Spleen (tissue), 11 donors: ENCODE results near the gene AREG. TPM values are rescaled to one million over a fixed set of nuclear protein-coding genes. Genes with fewer than 3 reads are reported as not detected.

Experiments used
- DNase-seq: peaks from one replicate; pipeline ENCODE4 v3.0.0-alpha.2; 2020
- H3K27ac ChIP-seq, 8 donors: fragments of 200-600 bp; sonication (generic) in 7 of 8; 1 replicate in 4 of 8; 2 replicates in 4 of 8; pipeline versions ENCODE4 v1.5.0 to v1.8.0; 2016 to 2021; ENCODE audit warnings: inconsistent platforms in 4 of 8, mild to moderate bottlenecking in 4 of 8, moderate library complexity in 1 of 8
- H3K27me3 ChIP-seq, 7 donors: fragments of 200-600 bp; sonication (generic) in 6 of 7; replicated peaks in 1 of 7; 1 replicate in 4 of 7; 2 replicates in 3 of 7; pipeline versions ENCODE4 v1.5.0 to v1.8.0; 2016 to 2021; ENCODE audit warnings: inconsistent platforms in 3 of 7, mild to moderate bottlenecking in 1 of 7
- H3K36me3 ChIP-seq, 6 donors: fragments of 200-600 bp; sonication (generic) in 5 of 6; 1 replicate in 4 of 6; 2 replicates in 2 of 6; pipeline versions ENCODE4 v1.5.0 to v1.8.0; 2016 to 2021; ENCODE audit warnings: inconsistent platforms in 2 of 6
- H3K4me1 ChIP-seq, 6 donors: fragments of 200-600 bp; sonication (generic) in 5 of 6; 1 replicate in 3 of 6; 2 replicates in 3 of 6; pipeline versions ENCODE4 v1.5.0 to v1.8.0; 2016 to 2021; ENCODE audit warnings: inconsistent platforms in 3 of 6
- H3K4me3 ChIP-seq, 8 donors: fragments of 200-600 bp; sonication (generic) in 7 of 8; 1 replicate in 4 of 8; 2 replicates in 4 of 8; pipeline versions ENCODE4 v1.5.0 to v1.8.0; 2016 to 2021; ENCODE audit warnings: inconsistent platforms in 4 of 8, mild to moderate bottlenecking in 4 of 8, moderate library complexity in 2 of 8
- H3K9me3 ChIP-seq, 8 donors: fragments of 200-600 bp; sonication (generic) in 7 of 8; 1 replicate in 4 of 8; 2 replicates in 4 of 8; pipeline versions ENCODE4 v1.5.0 to v1.8.0; 2016 to 2021; ENCODE audit warnings: inconsistent platforms in 4 of 8
- CTCF ChIP-seq, 11 experiments: fragments of 200-600 bp in 7 of 11; fragments of 450-650 bp in 4 of 11; sonication (generic) in 4 of 11; IDR thresholded peaks in 8 of 11; conservative IDR thresholded peaks in 3 of 11; 1 replicate in 7 of 11; 2 replicates in 4 of 11; pipeline versions ENCODE4 v1.4.0 to v1.8.0; 2016 to 2021; ENCODE audit warnings: antibody characterized with exemption in 11 of 11, inconsistent platforms in 4 of 11, mild to moderate bottlenecking in 1 of 11
- POLR2A ChIP-seq, 3 donors: fragments of 450-650 bp; IDR thresholded peaks; one replicate each; pipeline ENCODE4 v1.5.1; 2017; ENCODE audit warnings: antibody characterized with exemption in 3 of 3, mild to moderate bottlenecking in 1 of 3
- POLR2AphosphoS5 ChIP-seq, 3 donors: sonication (generic); formaldehyde crosslinking; IDR thresholded peaks; one replicate each; pipeline ENCODE4 v1.5.1; 2017; ENCODE audit warnings: antibody characterized with exemption in 3 of 3
- WGBS, 5 donors: extraction: QIAGEN DNeasy Blood & Tissue Kit in 3 of 5; methylation state at CpG; one replicate each; pipeline versions ENCODE4 v1.1.5 to v1.1.7; 2013 to 2018; 5-methylcytosine and 5-hydroxymethylcytosine counted together
- intact Hi-C: fragments of 100-400 bp; cut with DNase I; formaldehyde crosslinking; loops from one replicate; pipeline ENCODE4 v1.15.0; 2023; ENCODE audit warnings: low total_unique reads
- polyA plus RNA-seq, 3 donors: library from polyadenylated mRNA; stranded (reverse); fragments of 200-250 nt; gene quantifications; one replicate each; pipeline ENCODE4 v1.2.1, GENCODE V29; 2013
- total RNA-seq, 7 donors: library from RNA; depleted of rRNA in 3 of 7; stranded (reverse); fragments of >200 nt in 3 of 7; fragmentation: NEBNext Ultra II Directional in 4 of 7; extraction: Animal tissue kit (Norgen Biotek cat#: 25700) in 4 of 7; gene quantifications; one replicate each; pipeline versions ENCODE4 v1.1.0 to v1.2.1, GENCODE V29; 2016 to 2021
- donor health status: healthy with polysubstance abuse.
- donor health status: DM: no; HTN: no; CAD: no; lungs with moderate emphysema.
- donor health status: DM: no; HTN: no; CAD: no.
- donor health status: Bipolar disorder and iron deficiency.
- donor health status: healthy.
- donor health status: DM: no; HTN: no; CAD: no.
- donor health status: DM: yes; HTN: yes; CAD: no.

Gene AREG
- total and polyA plus RNA-seq, 10 donors: 0.51 to 37.4 (median 3.6) TPM

- Histone ChIP-seq H3K36me3 (no peaks in the 10 kb centered on the region), H3K27me3 (no peaks in the 10 kb centered on the region), H3K4me1 (no peaks in the 10 kb centered on the region), H3K4me3 (no peak overlapping the region), H3K27ac (no peak overlapping the region), H3K9me3 (peaks cover 0 to 10% (median 4%) of the 10 kb centered on the region in 8 donors)
- intact Hi-C loops: no loop called here
- WGBS, 5 donors: 86 to 95% (median 94%) methylated on average over 4 of the region's 4 CpGs
- TF ChIP-seq POLR2A (IDR thresholded peaks at IDR 0.05) (no peak), CTCF (IDR thresholded peaks at IDR 0.05 in 8 of 11, conservative IDR thresholded peaks at IDR 0.05 in 3 of 11) (no peak), POLR2AphosphoS5 (IDR thresholded peaks at IDR 0.05) (no peak)
- no peak for DNase-seq
Measured at GRCh38 chr4:74455361-74456055, 10.6 kb downstream of the AREG start.

- intact Hi-C loops: no loop called here
- WGBS, 5 donors: 51 to 79% (median 65%) methylated on average over 3 of the region's 3 CpGs
- TF ChIP-seq POLR2AphosphoS5 (IDR thresholded peaks at IDR 0.05) (no peak), POLR2A (IDR thresholded peaks at IDR 0.05) (no peak), CTCF (IDR thresholded peaks at IDR 0.05 in 8 of 11, conservative IDR thresholded peaks at IDR 0.05 in 3 of 11) (no peak)
Measured at GRCh38 chr4:74456056-74456744, 11.3 kb downstream of the AREG start.

GRCh38 chr4:74456849-74457395 is 12.0 kb downstream of the AREG start:
- no peaks in the 10 kb centered on the region for H3K4me1 ChIP-seq
- no peak for TF ChIP-seq POLR2AphosphoS5 (IDR thresholded peaks at IDR 0.05)
- TF ChIP-seq POLR2A (IDR thresholded peaks at IDR 0.05): no peak
- TF ChIP-seq CTCF (IDR thresholded peaks at IDR 0.05 in 8 of 11, conservative IDR thresholded peaks at IDR 0.05 in 3 of 11): no peak
- no peak overlapping the region for H3K27ac ChIP-seq
- 88 to 90% (median 89%) methylated on average over 5 of the region's 5 CpGs for WGBS, 5 donors
- no peaks in the 10 kb centered on the region for H3K36me3 ChIP-seq
- H3K9me3 ChIP-seq: peaks cover 0 to 23% (median 10%) of the 10 kb centered on the region in 8 donors
- no peaks in the 10 kb centered on the region for H3K27me3 ChIP-seq
- no peak overlapping the region for H3K4me3 ChIP-seq
- no peak for DNase-seq
- intact Hi-C loops: no loop called here

More at GRCh38 chr4:74456056-74456744, 11.3 kb downstream of the AREG start:
- H3K27ac ChIP-seq: no peak overlapping the region
- no peak overlapping the region for H3K4me3 ChIP-seq
- DNase-seq: no peak
- H3K27me3 ChIP-seq: no peaks in the 10 kb centered on the region
- H3K36me3 ChIP-seq: no peaks in the 10 kb centered on the region
- H3K9me3 ChIP-seq: peaks cover 0 to 17% (median 10%) of the 10 kb centered on the region in 8 donors
- H3K4me1 ChIP-seq: no peaks in the 10 kb centered on the region

GRCh38 chr4:74460833-74461232 is 15.9 kb downstream of the AREG start:
- no peak overlapping the region for H3K27ac ChIP-seq
- H3K9me3 ChIP-seq: peaks cover 0 to 23% (median 10%) of the 10 kb centered on the region in 8 donors
- H3K27me3 ChIP-seq: no peaks in the 10 kb centered on the region
- no peaks in the 10 kb centered on the region for H3K36me3 ChIP-seq
- no peak overlapping the region for H3K4me3 ChIP-seq
- no peak for DNase-seq
- no peaks in the 10 kb centered on the region for H3K4me1 ChIP-seq
- intact Hi-C loops: no loop called here
- no peak for TF ChIP-seq POLR2A (IDR thresholded peaks at IDR 0.05)
- TF ChIP-seq CTCF (IDR thresholded peaks at IDR 0.05 in 8 of 11, conservative IDR thresholded peaks at IDR 0.05 in 3 of 11): no peak
- no peak for TF ChIP-seq POLR2AphosphoS5 (IDR thresholded peaks at IDR 0.05)
